ENCODE results near the gene OR4C45. TPM values are rescaled to one million over a fixed set of nuclear protein-coding genes. Genes with fewer than 3 reads are reported as not detected.
A peak's percentile ranks its signal among the peaks of the same experiment; 100 is the strongest.
"Not testable (repeated sequence)": the region's sequence is repeated elsewhere in the genome, so short reads cannot be mapped to it uniquely, and the experiment has no call there.

The OR4C45 gene
- total and polyA plus RNA-seq, 9 of the 15 experiments (the other 6 are each of a cell fraction or from before 2014, with no cell fraction given): not detected

- TF ChIP-seq TFAP4 (CRISPR knock-in tag; IDR thresholded peaks at IDR 0.05; ENCODE audit: borderline replicate concordance): no peak
- no peak for TF ChIP-seq BRD9 (IDR thresholded peaks at IDR 0.05; ENCODE audit: low read depth, partially characterized antibody)
- no peak for TF ChIP-seq ZNF695 (CRISPR knock-in tag; IDR thresholded peaks at IDR 0.05)
Measured at GRCh38 chr11:50030193-50030592, 2.5 kb upstream of the OR4C45 start (continued).

GRCh38 chr11:50036239-50036638, 3.6 kb downstream of the OR4C45 start:
- peak; percentile 78 for TF ChIP-seq ZNF146 (CRISPR knock-in tag; IDR thresholded peaks at IDR 0.05; ENCODE audit: unreplicated experiment)
- TF ChIP-seq RBM25 (IDR thresholded peaks at IDR 0.05; ENCODE audit: low read depth, low read length, severe bottlenecking): peak; percentile 36
- H3K9ac ChIP-seq (ENCODE audit: insufficient read depth in 1 of 2, low read depth in 2 of 2, low read length in 2 of 2); H3K4me3 ChIP-seq; H3K9me3 ChIP-seq (replicated peaks; ENCODE audit: control insufficient read depth, insufficient read depth, low read depth, low read length); H3K4me2 ChIP-seq (ENCODE audit: insufficient read depth, low read length); CTCF ChIA-PET (ENCODE audit: low intra/inter-chr PET ratio); FAIRE-seq; intact Hi-C loops (cut with micrococcal nuclease); H3K9me1 ChIP-seq (ENCODE audit: control insufficient read depth, insufficient read depth, low read length); H3K27me3 ChIP-seq (ENCODE audit: control insufficient read depth in 2 of 2, insufficient read depth in 2 of 2, low read length in 2 of 2); ATAC-seq; H2AFZ ChIP-seq (ENCODE audit: low read depth, low read length); H4K20me1 ChIP-seq (replicated peaks; ENCODE audit: control insufficient read depth, insufficient read depth, low read length); in situ Hi-C loops (cut with MboI); H3K27ac ChIP-seq (ENCODE audit: extremely low read depth, low read depth, low read length); POLR2A ChIA-PET; BruUV-seq (replicated peaks); H3K4me1 ChIP-seq (replicated peaks in 1 of 2; ENCODE audit: control insufficient read depth in 2 of 2, insufficient read depth in 2 of 2, low read length in 2 of 2); H3K79me2 ChIP-seq (ENCODE audit: control insufficient read depth, insufficient read depth, low read length); H3K36me3 ChIP-seq (ENCODE audit: control insufficient read depth, insufficient read depth, low read length); DNase-seq (ENCODE audit: extremely low read depth in 1 of 4, low spot score in 3 of 4): not testable (repeated sequence)

Measured in K562 (cell line).